GM12891 (cell line): ENCODE measurements around the gene ZNF74.
"Not testable (repeated sequence)": the region's sequence is repeated elsewhere in the genome, so short reads cannot be mapped to it uniquely, and the experiment has no call there.

Experiments used
- DNase-seq: peaks from one replicate; pipeline ENCODE4 v3.0.0; 2011; ENCODE audit warnings: low spot score; ENCODE audit not compliant: insufficient read length
- FAIRE-seq: peaks from 2 replicates; lab custom pipeline; 2011; peaks lifted over from hg19 to GRCh38; lab: Jason Lieb, UNC
- PAX5 ChIP-seq: IDR thresholded peaks from 2 replicates; pipeline ENCODE4 v1.6.1; 2011; ENCODE audit warnings: low read length, moderate library complexity, mild to moderate bottlenecking; ENCODE audit not compliant: insufficient read depth, severe bottlenecking
- POLR2A ChIP-seq: IDR thresholded peaks from 2 replicates; pipeline ENCODE4 v1.6.1; 2011; ENCODE audit warnings: low read depth, low read length, control low read depth
- POLR2AphosphoS5 ChIP-seq: IDR thresholded peaks from 2 replicates; pipeline ENCODE4 v1.6.1; 2011; ENCODE audit warnings: low read depth, low read length, control low read depth
- POU2F2 ChIP-seq: IDR thresholded peaks from 2 replicates; pipeline ENCODE4 v1.6.1; 2011; ENCODE audit warnings: low read depth, mild to moderate bottlenecking, control low read depth, low read length, moderate library complexity
- SPI1 ChIP-seq: IDR thresholded peaks from 2 replicates; pipeline ENCODE4 v1.6.1; 2011; ENCODE audit warnings: low read depth, low read length, control low read depth
- TAF1 ChIP-seq: IDR thresholded peaks from 2 replicates; pipeline ENCODE4 v1.6.1; 2011; ENCODE audit warnings: low read depth, low read length, control low read depth

Gene ZNF74

DNA sequence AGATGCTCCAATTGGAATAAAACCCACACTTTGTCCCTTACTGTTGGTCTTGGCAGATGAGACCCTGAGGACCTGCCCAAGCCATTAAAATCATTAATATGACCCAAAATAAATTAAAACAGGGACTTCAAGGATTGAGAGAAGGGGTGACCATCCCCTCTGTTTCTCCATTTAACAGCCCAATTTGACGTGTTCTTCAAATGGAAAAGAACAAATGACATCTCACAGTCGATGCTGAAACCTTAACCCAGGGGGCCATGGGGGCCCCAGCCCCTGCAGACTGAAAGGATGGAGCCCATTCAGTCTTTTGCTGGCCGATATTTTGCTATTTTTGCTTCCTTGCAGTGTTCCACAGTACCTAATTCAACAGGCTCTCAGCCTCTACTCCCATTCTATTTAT is 20.5 kb downstream of the ZNF74 start:
- DNase-seq, result no peak
- TF ChIP-seq TAF1 (no peak), POLR2A (no peak), SPI1 (no peak), PAX5 (no peak), POU2F2 (no peak), POLR2AphosphoS5 (no peak)
- no peak for FAIRE-seq

DNA sequence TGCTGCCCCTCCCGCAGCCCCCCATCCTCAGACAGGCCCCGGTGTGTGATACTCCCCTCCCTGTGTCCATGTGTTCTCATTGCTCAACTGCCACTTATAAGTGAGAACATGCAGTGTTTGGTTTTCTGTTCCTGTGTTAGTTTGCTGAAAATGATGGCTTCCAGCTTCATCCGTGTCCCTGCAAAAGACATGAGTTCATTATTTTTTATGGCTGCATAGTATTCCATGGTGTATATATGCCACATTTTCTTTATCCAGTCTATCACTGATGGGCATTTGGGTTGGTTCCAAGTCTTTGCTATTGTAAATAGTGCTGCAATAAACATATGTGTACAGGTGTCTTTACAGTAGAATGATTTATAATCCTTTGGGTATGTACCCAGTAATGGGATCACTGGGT is 21.3 kb downstream of the ZNF74 start:
- DNase-seq, FAIRE-seq: not testable (repeated sequence)

DNA sequence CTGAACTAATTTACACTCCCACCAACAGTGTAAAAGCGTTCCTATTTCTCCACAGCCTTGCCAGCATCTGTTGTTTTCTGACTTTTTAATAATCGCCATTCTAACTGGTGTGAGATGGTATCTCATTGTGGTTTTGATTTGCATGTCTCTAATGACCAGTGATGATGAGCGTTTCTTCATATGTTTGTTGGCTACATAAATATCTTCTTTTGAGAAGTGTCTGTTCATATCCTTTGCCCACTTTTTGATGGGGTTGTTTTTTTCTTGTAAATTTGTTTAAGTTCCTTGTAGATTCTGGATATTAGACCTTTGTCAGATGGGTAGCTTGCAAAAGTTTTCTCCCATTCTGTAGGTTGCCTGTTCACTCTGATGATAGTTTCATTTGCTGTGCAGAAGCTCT is 21.7 kb downstream of the ZNF74 start:
- not testable (repeated sequence) for DNase-seq, FAIRE-seq

DNA sequence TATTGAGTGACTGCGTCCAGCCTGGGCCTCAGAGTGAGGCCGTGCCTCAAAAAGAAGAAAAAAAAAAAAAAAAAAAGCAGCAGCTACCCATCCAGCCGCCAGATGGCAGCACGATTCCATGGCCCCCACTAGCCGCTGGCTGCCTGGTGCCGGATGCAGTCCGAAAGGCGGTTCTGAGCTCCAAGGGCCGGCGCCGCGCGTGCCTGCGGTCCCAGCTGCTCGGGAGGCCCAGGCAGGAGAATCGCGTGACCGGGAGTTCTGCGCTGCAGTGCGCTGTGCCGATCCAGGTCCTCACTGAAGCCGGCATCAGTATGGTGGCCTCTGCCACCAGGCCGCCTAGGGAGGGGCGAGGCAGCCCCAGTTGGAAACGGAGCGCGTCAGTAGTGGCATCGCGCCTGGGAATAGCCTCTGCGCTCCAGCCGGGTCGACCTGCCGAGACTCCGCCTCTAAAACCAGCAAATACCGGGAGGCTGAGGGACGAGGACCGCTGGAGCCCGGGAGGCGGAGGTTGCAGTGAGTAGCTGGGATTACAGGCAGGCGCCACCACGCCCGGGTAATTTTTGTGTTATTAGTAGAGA is 24.3 kb downstream of the ZNF74 start:
- peak; percentile 91 for FAIRE-seq
- TF ChIP-seq POLR2AphosphoS5 (no peak), PAX5 (no peak)
- peak; percentile 85 for DNase-seq

DNA sequence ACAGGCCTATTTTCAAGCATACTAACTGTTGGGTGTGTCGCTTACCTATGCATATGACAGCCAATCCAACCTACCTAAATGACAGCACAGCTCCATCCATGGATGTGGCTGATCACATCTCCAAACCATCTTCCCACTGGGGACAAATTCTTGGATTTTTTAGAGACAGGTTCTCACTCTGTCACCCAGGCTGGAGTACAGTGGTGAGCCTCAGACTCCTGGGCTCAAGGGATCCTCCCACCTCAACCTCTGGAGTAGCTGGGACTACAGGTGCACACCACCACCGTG is 25.7 kb downstream of the ZNF74 start:
- TF ChIP-seq POLR2AphosphoS5 (no peak), TAF1 (no peak), PAX5 (no peak)
- no peak for DNase-seq
- FAIRE-seq, result no peak

DNA sequence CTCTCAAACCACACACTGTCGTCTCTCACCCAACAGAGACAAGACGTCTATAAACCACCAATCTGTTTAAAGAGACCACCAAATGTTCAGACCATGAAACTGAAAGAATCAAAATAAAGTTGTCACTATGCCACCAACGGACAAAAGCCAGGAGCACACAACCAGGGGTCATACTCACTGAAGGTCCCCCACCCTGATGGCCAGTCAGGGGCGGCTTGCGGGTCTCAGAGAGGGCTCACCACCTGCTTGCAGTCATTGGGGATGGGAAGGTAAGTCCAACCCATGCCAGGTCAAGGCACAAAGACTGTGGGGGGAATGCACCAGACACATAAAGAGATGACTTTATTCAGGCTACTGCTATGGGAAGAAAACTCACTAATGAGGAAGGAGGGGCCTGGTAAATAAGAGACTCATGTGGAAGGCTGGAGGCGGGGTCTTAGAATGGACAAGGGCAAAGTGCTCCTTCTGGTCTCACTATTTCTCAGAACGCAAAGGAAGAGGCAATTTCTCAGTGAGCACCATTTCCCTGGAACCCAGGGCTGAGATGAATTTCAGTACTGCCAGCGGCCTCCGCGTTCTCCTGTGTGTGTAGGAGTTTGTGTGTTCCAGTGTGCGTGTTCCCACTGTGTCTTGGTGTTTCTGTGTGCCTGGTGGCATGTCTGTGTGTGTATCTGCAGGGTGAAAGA is 26.3 kb downstream of the ZNF74 start:
- FAIRE-seq, result no peak
- TF ChIP-seq POLR2AphosphoS5 (no peak), SPI1 (no peak), PAX5 (no peak), POLR2A (no peak), POU2F2 (no peak), TAF1 (no peak)
- DNase-seq, result no peak

DNA sequence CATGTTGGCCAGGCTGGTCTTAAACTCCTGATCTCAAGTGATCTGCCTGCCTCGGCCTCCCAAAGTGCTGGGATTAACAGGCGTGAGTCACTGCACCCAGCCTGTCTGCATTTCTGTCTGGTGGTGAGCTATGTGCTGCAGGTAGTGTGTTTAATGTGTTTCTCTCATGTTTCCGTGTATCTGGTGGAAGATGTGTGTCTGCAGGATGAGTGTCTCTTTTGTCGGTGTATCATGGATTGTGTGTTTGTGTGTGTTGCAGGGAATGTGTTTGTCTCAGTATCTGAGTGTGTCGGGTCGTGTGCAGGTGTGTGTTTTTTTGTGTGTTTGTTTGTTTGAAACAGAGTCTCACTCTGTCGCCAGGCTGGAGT is 27.5 kb downstream of the ZNF74 start:
- DNase-seq, result no peak

DNA sequence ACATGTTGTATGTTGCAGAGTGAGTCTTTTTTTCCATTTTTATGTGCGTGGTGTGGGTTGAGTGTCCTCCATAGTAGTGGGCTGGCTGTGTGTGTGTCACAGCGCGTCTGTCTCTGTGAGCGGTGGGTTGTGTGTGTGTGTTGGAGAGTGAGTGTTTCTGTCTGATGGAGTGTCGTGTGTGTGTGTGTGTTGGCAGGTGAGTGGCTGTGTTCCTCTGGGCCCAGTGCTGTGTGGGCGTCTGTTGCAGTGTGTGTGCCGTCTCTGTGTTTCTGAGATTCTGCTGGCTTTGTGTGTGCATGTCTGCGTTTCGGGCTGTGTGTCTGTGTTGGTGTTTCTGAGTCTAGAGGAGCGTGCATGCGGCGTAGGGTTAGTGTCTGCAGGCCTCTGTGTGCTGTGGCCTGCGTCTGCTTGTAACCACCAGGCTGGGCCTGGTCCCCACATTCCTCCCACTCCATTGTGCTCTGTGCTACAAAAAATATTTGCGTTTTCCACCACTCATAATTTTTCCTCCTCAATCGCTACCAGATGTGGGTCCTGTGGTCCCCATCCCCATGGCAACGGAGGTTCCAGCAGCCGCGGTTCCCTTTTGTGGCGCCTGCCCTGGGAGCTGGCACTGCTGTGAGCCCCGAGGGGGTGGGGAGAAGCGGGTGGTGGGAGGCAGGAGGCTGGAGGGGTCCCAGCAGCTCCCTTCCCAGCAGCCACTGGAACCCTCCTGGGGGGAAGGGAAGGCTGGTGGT is 28.5 kb downstream of the ZNF74 start:
- FAIRE-seq (no peak), DNase-seq (no peak)
- TF ChIP-seq POLR2AphosphoS5, result no peak
- TF ChIP-seq PAX5, result no peak
- no peak for TF ChIP-seq SPI1
- no peak for TF ChIP-seq TAF1
- TF ChIP-seq POLR2A, result no peak
- TF ChIP-seq POU2F2, result no peak

More for the DNA sequence above, 27.5 kb downstream of the ZNF74 start:
- TF ChIP-seq POLR2AphosphoS5 (no peak), PAX5 (no peak), SPI1 (no peak), POU2F2 (no peak), TAF1 (no peak), POLR2A (no peak)
- FAIRE-seq, result no peak

DNA sequence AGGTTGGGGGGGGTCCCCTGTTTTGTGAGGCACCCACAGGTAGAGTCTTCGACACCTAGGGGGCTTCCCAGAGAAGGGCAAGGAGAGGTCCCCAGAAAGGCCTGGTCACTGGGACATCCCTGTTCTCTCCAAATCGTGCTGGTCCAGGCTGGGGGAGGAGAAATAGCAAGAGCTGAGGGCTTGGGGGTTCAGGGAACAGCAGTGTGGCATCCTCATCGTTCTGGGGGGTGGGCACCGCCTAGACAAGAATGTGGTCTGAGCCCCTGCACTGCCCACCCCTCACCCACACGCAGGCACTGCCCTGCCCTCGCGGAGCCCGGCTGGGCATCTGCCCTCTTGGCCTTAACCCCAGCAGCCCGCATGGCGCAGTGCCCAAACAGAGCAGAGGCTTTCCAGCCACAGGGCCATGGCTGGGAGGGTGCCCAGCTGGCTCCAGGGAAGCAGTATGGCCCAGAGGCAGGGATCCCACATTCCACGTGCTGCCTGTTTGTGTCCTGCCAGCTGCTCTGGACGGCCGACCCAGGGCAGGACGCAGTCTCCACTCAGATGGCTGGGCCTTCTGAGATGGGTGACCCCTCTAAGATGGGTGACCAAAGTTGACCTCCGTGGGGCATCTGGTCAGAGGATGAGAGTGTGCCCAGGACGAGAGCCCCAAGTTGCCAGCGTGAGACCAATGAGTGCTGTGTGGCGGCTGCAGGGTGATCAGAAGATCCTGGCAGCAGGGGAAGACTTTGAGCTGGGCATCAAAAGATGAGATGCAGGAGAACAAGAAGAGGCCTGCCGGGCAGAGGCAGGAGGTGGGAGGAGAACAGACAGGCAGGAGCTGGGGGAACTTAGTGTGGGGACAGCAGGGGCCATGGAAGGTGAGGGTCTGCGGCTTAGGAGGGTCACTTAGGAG is 29.3 kb downstream of the ZNF74 start:
- FAIRE-seq (no peak), DNase-seq (no peak)
- TF ChIP-seq POLR2AphosphoS5 (no peak), PAX5 (no peak), POU2F2 (no peak), POLR2A (no peak), TAF1 (no peak), SPI1 (no peak)

DNA sequence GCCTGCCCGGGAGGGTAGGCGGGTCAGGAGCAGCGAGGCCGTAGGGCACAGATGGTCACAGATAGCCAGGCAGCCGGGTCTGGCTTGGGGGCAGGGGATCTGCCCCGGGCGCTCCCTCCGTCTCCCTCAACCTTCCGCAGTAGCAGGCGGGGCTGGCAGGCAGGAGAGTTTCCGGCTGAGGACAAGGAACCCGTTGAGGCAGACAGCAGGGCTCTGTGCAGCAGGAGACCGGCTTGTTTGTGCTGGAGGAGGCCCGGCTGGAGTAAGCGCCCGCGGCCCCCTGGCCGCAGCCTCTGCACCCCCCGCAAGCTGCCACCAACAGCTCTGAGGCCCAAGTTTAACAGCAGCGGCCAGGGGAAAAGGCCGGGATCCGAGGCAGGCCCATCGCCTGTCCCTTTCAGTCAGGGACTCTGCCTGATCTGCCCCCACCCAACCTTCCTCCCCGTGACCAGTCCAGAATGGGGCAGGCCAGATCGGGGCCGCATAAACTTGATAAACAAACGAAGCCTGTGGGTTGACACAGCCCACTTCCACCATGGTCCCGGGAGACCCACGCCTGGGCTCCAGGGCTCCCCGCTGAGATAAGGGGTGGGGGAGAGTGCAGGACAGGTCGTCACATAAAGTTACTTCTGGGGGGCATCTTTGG is 30.1 kb downstream of the ZNF74 start:
- TF ChIP-seq TAF1 (no peak), POLR2AphosphoS5 (no peak), POU2F2 (no peak), SPI1 (no peak), POLR2A (no peak), PAX5 (no peak)
- DNase-seq (no peak), FAIRE-seq (no peak)
